ENCODE results near the gene BBS1. TPM values are rescaled to one million over a fixed set of nuclear protein-coding genes. Genes with fewer than 3 reads are reported as not detected.

The BBS1 gene
- polyA plus RNA-seq, 1 of the 3 experiments (the other 2 are of a cell fraction) = 24.8 TPM

DNA sequence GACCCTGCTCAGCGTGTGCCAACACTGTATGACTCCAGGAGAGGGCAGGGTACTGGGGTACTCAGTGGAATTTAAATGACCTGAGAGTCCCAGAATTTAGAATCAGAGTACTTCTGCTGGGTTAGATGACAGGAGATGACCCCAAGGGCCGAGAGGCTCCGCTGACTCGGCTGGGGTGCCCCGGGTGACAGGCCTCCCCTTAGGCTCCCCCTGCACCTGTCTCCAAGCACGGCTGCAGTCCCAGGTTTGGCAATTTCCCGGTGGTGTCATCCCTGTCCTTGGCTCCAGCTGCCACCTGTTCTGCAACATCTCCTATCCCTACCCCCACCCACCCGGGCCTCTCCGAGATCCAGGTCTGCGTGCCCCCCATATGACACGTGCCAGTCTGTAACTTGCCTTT lies 37.6 kb downstream of the BBS1 start:
- H3K9me3 ChIP-seq = no peaks in the 10 kb centered on the region
- H3K27ac ChIP-seq (ENCODE audit: low read depth in 2 of 2, low read length in 1 of 2) = no peak overlapping the region
- no peak overlapping the region for H3K9ac ChIP-seq
- no peak overlapping the region for H3K4me2 ChIP-seq
- TF ChIP-seq, protein P1, sequence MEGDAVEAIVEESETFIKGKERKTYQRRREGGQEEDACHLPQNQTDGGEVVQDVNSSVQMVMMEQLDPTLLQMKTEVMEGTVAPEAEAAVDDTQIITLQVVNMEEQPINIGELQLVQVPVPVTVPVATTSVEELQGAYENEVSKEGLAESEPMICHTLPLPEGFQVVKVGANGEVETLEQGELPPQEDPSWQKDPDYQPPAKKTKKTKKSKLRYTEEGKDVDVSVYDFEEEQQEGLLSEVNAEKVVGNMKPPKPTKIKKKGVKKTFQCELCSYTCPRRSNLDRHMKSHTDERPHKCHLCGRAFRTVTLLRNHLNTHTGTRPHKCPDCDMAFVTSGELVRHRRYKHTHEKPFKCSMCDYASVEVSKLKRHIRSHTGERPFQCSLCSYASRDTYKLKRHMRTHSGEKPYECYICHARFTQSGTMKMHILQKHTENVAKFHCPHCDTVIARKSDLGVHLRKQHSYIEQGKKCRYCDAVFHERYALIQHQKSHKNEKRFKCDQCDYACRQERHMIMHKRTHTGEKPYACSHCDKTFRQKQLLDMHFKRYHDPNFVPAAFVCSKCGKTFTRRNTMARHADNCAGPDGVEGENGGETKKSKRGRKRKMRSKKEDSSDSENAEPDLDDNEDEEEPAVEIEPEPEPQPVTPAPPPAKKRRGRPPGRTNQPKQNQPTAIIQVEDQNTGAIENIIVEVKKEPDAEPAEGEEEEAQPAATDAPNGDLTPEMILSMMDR (IDR thresholded peaks at IDR 0.05) = no peak
- TF ChIP-seq, protein P2, sequence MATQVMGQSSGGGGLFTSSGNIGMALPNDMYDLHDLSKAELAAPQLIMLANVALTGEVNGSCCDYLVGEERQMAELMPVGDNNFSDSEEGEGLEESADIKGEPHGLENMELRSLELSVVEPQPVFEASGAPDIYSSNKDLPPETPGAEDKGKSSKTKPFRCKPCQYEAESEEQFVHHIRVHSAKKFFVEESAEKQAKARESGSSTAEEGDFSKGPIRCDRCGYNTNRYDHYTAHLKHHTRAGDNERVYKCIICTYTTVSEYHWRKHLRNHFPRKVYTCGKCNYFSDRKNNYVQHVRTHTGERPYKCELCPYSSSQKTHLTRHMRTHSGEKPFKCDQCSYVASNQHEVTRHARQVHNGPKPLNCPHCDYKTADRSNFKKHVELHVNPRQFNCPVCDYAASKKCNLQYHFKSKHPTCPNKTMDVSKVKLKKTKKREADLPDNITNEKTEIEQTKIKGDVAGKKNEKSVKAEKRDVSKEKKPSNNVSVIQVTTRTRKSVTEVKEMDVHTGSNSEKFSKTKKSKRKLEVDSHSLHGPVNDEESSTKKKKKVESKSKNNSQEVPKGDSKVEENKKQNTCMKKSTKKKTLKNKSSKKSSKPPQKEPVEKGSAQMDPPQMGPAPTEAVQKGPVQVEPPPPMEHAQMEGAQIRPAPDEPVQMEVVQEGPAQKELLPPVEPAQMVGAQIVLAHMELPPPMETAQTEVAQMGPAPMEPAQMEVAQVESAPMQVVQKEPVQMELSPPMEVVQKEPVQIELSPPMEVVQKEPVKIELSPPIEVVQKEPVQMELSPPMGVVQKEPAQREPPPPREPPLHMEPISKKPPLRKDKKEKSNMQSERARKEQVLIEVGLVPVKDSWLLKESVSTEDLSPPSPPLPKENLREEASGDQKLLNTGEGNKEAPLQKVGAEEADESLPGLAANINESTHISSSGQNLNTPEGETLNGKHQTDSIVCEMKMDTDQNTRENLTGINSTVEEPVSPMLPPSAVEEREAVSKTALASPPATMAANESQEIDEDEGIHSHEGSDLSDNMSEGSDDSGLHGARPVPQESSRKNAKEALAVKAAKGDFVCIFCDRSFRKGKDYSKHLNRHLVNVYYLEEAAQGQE (IDR thresholded peaks at IDR 0.05; ENCODE audit: low read depth, low read length) = no peak
- TF ChIP-seq GABPA (IDR thresholded peaks at IDR 0.05; ENCODE audit: low read depth) = no peak
- TF ChIP-seq YY1 (IDR thresholded peaks at IDR 0.05; ENCODE audit: low read depth) = no peak
- TF ChIP-seq JUND (IDR thresholded peaks at IDR 0.05) = no peak
- TF ChIP-seq, protein P3, sequence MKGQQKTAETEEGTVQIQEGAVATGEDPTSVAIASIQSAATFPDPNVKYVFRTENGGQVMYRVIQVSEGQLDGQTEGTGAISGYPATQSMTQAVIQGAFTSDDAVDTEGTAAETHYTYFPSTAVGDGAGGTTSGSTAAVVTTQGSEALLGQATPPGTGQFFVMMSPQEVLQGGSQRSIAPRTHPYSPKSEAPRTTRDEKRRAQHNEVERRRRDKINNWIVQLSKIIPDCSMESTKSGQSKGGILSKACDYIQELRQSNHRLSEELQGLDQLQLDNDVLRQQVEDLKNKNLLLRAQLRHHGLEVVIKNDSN (IDR thresholded peaks at IDR 0.05; ENCODE audit: borderline replicate concordance, low read depth) = no peak
- TF ChIP-seq EZH2phosphoT487 (IDR thresholded peaks at IDR 0.05; ENCODE audit: borderline replicate concordance, low read depth) = no peak
- no peak for TF ChIP-seq RFX5 (IDR thresholded peaks at IDR 0.05; ENCODE audit: low read length)
- no peak for TF ChIP-seq MEF2A (IDR thresholded peaks at IDR 0.05; ENCODE audit: borderline replicate concordance, low read depth)
- TF ChIP-seq FOXM1 (IDR thresholded peaks at IDR 0.05; ENCODE audit: low read depth) = no peak
- no peak for TF ChIP-seq POLR2AphosphoS5 (IDR thresholded peaks at IDR 0.05; ENCODE audit: low read depth, low read length)
- no peak for TF ChIP-seq MXI1 (IDR thresholded peaks at IDR 0.05; ENCODE audit: low read depth, low read length)
- no peak for TF ChIP-seq FOSL2 (IDR thresholded peaks at IDR 0.05; ENCODE audit: borderline replicate concordance, low read depth)
- TF ChIP-seq RXRA (IDR thresholded peaks at IDR 0.05; ENCODE audit: borderline replicate concordance, low read depth) = no peak
- H3K4me3 ChIP-seq (ENCODE audit: low read depth in 2 of 2, low read length in 1 of 2) = no peak overlapping the region
- H3K79me2 ChIP-seq (ENCODE audit: insufficient read depth) = peaks cover 7% of the 10 kb centered on the region
- 76% methylated on average over 9 of the region's 11 CpGs for WGBS (ENCODE audit: low lambda C conversion rate)
- no peaks in the 10 kb centered on the region for H4K20me1 ChIP-seq (ENCODE audit: insufficient read depth)
- peaks cover 4% of the 10 kb centered on the region for H3F3A ChIP-seq (replicated peaks; ENCODE audit: insufficient read depth)
- ChIA-PET POLR2A (no interaction called here), CTCF (no interaction called here)
- H3K4me1 ChIP-seq (ENCODE audit: control insufficient read depth in 1 of 2, insufficient read depth in 2 of 2, low read depth in 1 of 2, low read length in 1 of 2) = peaks cover 0 to 10% of the 10 kb centered on the region in 2 experiments; a peak in 1 of 4 replicates
- no peaks in the 10 kb centered on the region for H3K36me3 ChIP-seq (replicated peaks in 1 of 2; ENCODE audit: control insufficient read depth in 1 of 2, insufficient read depth in 2 of 2, low read length in 1 of 2)
- H2AFZ ChIP-seq (ENCODE audit: low read depth) = no peak overlapping the region
- H3K27me3 ChIP-seq (ENCODE audit: insufficient read depth) = no peaks in the 10 kb centered on the region
- DNase-seq = no peak
- H3K9me2 ChIP-seq = no peaks in the 10 kb centered on the region

All from SK-N-SH (cell line).